Right kidney (tissue), 1 donor: ENCODE results near the gene SHISA7.
"Not testable (repeated sequence)": the region's sequence is repeated elsewhere in the genome, so short reads cannot be mapped to it uniquely, and the experiment has no call there.

Experiments
- DNase-seq: peaks from one replicate; pipeline ENCODE4 v3.0.0-alpha.2; 2016

Gene SHISA7

GRCh38 chr19:55446060-55446459 lies 3.0 kb upstream of the SHISA7 start:
- DNase-seq, result no peak

GRCh38 chr19:55444646-55445045 lies 1.5 kb upstream of the SHISA7 start:
- DNase-seq, result no peak

GRCh38 chr19:55443824-55444480 lies 852 bp upstream of the SHISA7 start:
- DNase-seq, result no peak

GRCh38 chr19:55442372-55442961 lies 633 bp downstream of the SHISA7 start:
- DNase-seq, result no peak

- DNase-seq, result no peak
Measured at GRCh38 chr19:55441692-55442321, 1.3 kb downstream of the SHISA7 start.

GRCh38 chr19:55441319-55441691 lies 1.8 kb downstream of the SHISA7 start:
- no peak for DNase-seq

GRCh38 chr19:55440411-55441105 lies 2.5 kb downstream of the SHISA7 start:
- DNase-seq, result no peak

GRCh38 chr19:55439052-55439451 lies 4.0 kb downstream of the SHISA7 start:
- no peak for DNase-seq

GRCh38 chr19:55437410-55437809 lies 5.7 kb downstream of the SHISA7 start:
- peak; percentile 53 for DNase-seq

GRCh38 chr19:55436847-55437246 lies 6.3 kb downstream of the SHISA7 start:
- no peak for DNase-seq

- no peak for DNase-seq
Measured at GRCh38 chr19:55435020-55435419, 8.1 kb downstream of the SHISA7 start.

- DNase-seq, result no peak
Measured at GRCh38 chr19:55434356-55434919, 8.7 kb downstream of the SHISA7 start.

- no peak for DNase-seq
Measured at GRCh38 chr19:55433292-55433691, 9.8 kb downstream of the SHISA7 start.

- no peak for DNase-seq
Measured at GRCh38 chr19:55432241-55432959, 10.7 kb downstream of the SHISA7 start.

- DNase-seq, result no peak
Measured at GRCh38 chr19:55431183-55431582, 11.9 kb downstream of the SHISA7 start.

- no peak for DNase-seq
Measured at GRCh38 chr19:55426042-55426441, 17.1 kb downstream of the SHISA7 start.

- no peak for DNase-seq
Measured at GRCh38 chr19:55424518-55424917, 18.6 kb downstream of the SHISA7 start.

- DNase-seq, result no peak
Measured at GRCh38 chr19:55423225-55424005, 19.7 kb downstream of the SHISA7 start.

- DNase-seq, result not testable (repeated sequence)
Measured at GRCh38 chr19:55421281-55421680, 21.8 kb downstream of the SHISA7 start.

GRCh38 chr19:55419624-55420236 lies 23.4 kb downstream of the SHISA7 start:
- DNase-seq, result no peak

GRCh38 chr19:55419103-55419502 lies 24.0 kb downstream of the SHISA7 start:
- DNase-seq, result no peak
